Neural progenitor cell (in vitro differentiated cells): Measurements from ENCODE around the gene HJV.

ENCODE experiments used
- CTCF ChIP-seq: fragments of 200-600 bp; sonication (generic); IDR thresholded peaks from 2 replicates; pipeline ENCODE4 v1.5.1; 2017; ENCODE audit warnings: antibody characterized with exemption, mild to moderate bottlenecking
- EZH2phosphoT487 ChIP-seq: fragments of 200-600 bp; sonication (generic); IDR thresholded peaks from 2 replicates; pipeline ENCODE4 v1.6.1; 2017; ENCODE audit warnings: antibody characterized with exemption

- no peak for TF ChIP-seq EZH2phosphoT487
- no peak for TF ChIP-seq CTCF
Observed at GRCh38 chr1:146020058-146021049, 1.2 kb downstream of the HJV start.
